ENCODE measurements around the gene SKIL.

- TF ChIP-seq CTCF (IDR thresholded peaks at IDR 0.05 in 8 of 11, conservative IDR thresholded peaks at IDR 0.05 in 3 of 11) (no peak), POLR2AphosphoS5 (IDR thresholded peaks at IDR 0.05) (no peak), POLR2A (IDR thresholded peaks at IDR 0.05) (no peak)
Observed at GRCh38 chr3:170352936-170353335, 4.6 kb upstream of the SKIL start.
